ENCODE results near the gene NANOGP8.

DNA sequence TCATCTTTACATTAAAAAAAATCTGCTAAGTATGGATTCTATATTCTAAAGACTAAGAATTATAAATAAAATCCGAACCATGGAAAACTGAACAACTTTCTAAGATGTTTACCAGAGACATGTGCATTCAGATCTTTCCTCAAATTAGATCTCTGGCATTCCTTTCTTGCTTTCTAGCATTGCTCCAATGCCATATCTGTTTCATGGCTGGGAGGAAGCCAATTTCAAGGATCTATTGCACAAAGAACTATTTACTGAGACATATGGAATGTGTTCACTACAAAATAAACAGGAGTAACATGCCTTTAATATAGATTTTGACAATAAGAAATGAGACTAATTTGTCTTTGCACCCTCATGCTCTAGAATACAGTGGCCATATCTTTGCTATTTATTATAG, 45.1 kb upstream of the NANOGP8 start:
- TF ChIP-seq EZH2 (IDR thresholded peaks at IDR 0.05), result no peak
- TF ChIP-seq POLR2AphosphoS5 (IDR thresholded peaks at IDR 0.05; ENCODE audit: borderline replicate concordance, low read depth, low read length), result no peak
- TF ChIP-seq FOXP2 (optimal IDR thresholded peaks at IDR 0.05; ENCODE audit: control extremely low read depth, extremely low read length, insufficient read depth), result no peak
